AG04449 (cell line): Measurements from ENCODE around the gene RBPJ.

ENCODE experiments used
- CTCF ChIA-PET: fragments of 350-600 bp; formaldehyde crosslinking; extraction: SDS; loops from one replicate; lab custom pipeline; 2021; ENCODE audit warnings: antibody characterized with exemption; lab: Yijun Ruan, JAX
- POLR2A ChIA-PET: fragments of 400-600, 350-600 bp; formaldehyde crosslinking; extraction: SDS; loops from one replicate; lab custom pipeline; 2020; ENCODE audit warnings: antibody characterized with exemption, inconsistent platforms; lab: Yijun Ruan, JAX
- DNase-seq: peaks from one replicate; pipeline ENCODE4 v3.0.0-alpha.2; 2010; ENCODE audit warnings: low read depth, low spot score
- H3K4me3 ChIP-seq: 2 replicates; pipeline ENCODE4 v1.5.1; 2011; ENCODE audit warnings: low read depth, mild to moderate bottlenecking, control low read depth, low read length
- CTCF ChIP-seq: IDR thresholded peaks from one replicate; pipeline ENCODE4 v1.5.1; 2011; ENCODE audit warnings: mild to moderate bottlenecking, moderate library complexity, low read length, control low read depth, inconsistent platforms; ENCODE audit not compliant: insufficient read depth; ENCODE audit errors: missing control alignments

Gene RBPJ

GRCh38 chr4:26424153-26424552 lies 103.3 kb downstream of the RBPJ start:
- no peak overlapping the region for H3K4me3 ChIP-seq
- TF ChIP-seq CTCF: no peak
- ChIA-PET CTCF (interaction anchor here (1.3 to 2.7 kb wide), 4 partner anchors 34 to 515 kb away, joined by 3 to 14 read pairs (median 6); no protein-coding TSS in a partner anchor), POLR2A (no interaction called here)
- DNase-seq: no peak

- H3K4me3 ChIP-seq: no peak overlapping the region
- ChIA-PET POLR2A (no interaction called here), CTCF (interaction anchor here (1.1 to 2.7 kb wide), 5 partner anchors 33 to 582 kb away, joined by 3 to 14 read pairs (median 3); no protein-coding TSS in a partner anchor)
- no peak for TF ChIP-seq CTCF
- DNase-seq: no peak
Observed at GRCh38 chr4:26424838-26425237, 104.0 kb downstream of the RBPJ start.

GRCh38 chr4:26425953-26426352 lies 105.1 kb downstream of the RBPJ start:
- ChIA-PET CTCF (interaction anchor here (1.1 to 2.7 kb wide), 4 partner anchors 12 to 581 kb away, joined by 3 to 14 read pairs (median 6); no protein-coding TSS in a partner anchor), POLR2A (no interaction called here)
- no peak for DNase-seq
- TF ChIP-seq CTCF: no peak
- H3K4me3 ChIP-seq: no peak overlapping the region

- H3K4me3 ChIP-seq: no peak overlapping the region
- ChIA-PET POLR2A (no interaction called here), CTCF (interaction anchor here (1.0 to 1.9 kb wide), 5 partner anchors 10 to 291 kb away, joined by 3 to 6 read pairs (median 3); no protein-coding TSS in a partner anchor)
- DNase-seq: no peak
- no peak for TF ChIP-seq CTCF
Observed at GRCh38 chr4:26426892-26427291, 106.1 kb downstream of the RBPJ start.

- CTCF ChIA-PET: interaction anchor here (1.0 kb wide), 1 partner anchor 19 kb away, joined by 4 read pairs; no protein-coding TSS in a partner anchor
- no peak for TF ChIP-seq CTCF
- DNase-seq: no peak
- POLR2A ChIA-PET: no interaction called here
- no peak overlapping the region for H3K4me3 ChIP-seq
Observed at GRCh38 chr4:26429910-26430309, 109.1 kb downstream of the RBPJ start.

GRCh38 chr4:26431461-26432180 lies 110.8 kb downstream of the RBPJ start:
- TF ChIP-seq CTCF: no peak
- CTCF ChIA-PET: interaction anchor here (2.7 kb wide), 1 partner anchor 26 kb away, joined by 11 read pairs; no protein-coding TSS in a partner anchor

More at GRCh38 chr4:26431461-26432180, 110.8 kb downstream of the RBPJ start:
- POLR2A ChIA-PET: no interaction called here
- H3K4me3 ChIP-seq: no peak overlapping the region
- no peak for DNase-seq
